ENCODE measurements around the gene ANO10. TPM values are rescaled to one million over a fixed set of nuclear protein-coding genes. Genes with fewer than 3 reads are reported as not detected.

ANO10 gene
- total and polyA plus RNA-seq, 4 donors, result 19.0 to 46.8 (median 32.0) TPM

DNA sequence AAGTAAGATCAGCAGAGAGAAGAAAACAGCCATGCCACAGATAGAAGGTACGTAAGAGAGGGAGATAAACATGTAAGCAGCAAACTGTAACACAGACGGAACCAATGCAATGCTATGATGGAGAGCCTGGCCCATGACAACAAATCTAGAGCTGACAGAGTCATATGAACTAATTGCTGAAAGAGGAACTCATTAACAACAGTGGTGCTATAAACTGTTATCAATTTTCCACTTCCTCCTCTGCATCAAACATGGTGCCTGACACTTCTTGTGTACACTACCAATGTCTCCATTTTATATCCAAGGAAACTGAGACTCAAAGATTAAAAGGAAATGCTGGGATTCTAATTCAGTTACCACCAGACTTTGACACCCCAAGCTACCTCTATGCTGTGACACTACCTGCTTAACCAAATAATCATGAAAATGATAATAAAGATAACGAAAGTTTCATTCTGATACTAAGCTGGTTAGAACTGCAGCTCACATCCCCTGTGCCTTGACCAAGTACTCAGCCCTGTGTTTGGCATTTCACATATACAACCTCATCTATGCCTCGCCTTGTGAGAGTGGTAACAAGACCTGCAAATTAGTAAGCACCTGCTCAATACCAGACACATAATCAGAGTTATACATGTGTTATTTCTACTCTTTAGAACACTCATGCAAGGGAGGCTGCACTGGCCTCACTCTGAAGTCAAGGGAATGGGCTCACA lies 79.3 kb downstream of the ANO10 start:
- DNase-seq (no peak), ATAC-seq (ENCODE audit: low FRiP score) (no peak)
- 91 to 92% methylated on average over 4 of the region's 4 CpGs for WGBS, 2 donors
- Histone ChIP-seq H3K9me3 (ENCODE audit: control insufficient read depth, low read length) (no peaks in the 10 kb centered on the region), H3K36me3 (ENCODE audit: control insufficient read depth in 1 of 2, insufficient read depth in 2 of 2, low read length in 1 of 2) (peaks cover 0 to 4% of the 10 kb centered on the region in 2 donors), H3K27me3 (ENCODE audit: control insufficient read depth in 1 of 2, insufficient read depth in 2 of 2, low read length in 1 of 2) (no peaks in the 10 kb centered on the region), H3K4me3 (ENCODE audit: low read length in 2 of 2) (no peak overlapping the region), H3K4me1 (ENCODE audit: control insufficient read depth in 1 of 2, insufficient read depth in 2 of 2, low read length in 2 of 2) (no peaks in the 10 kb centered on the region), H3K27ac (ENCODE audit: low read depth in 1 of 2, low read length in 2 of 2) (no peak overlapping the region)
- intact Hi-C loops (cut with DNase I), result loop anchor here in 1 of 2 donors (5.0 kb wide), 1 partner anchor 655 kb away; no protein-coding TSS in a partner anchor

DNA sequence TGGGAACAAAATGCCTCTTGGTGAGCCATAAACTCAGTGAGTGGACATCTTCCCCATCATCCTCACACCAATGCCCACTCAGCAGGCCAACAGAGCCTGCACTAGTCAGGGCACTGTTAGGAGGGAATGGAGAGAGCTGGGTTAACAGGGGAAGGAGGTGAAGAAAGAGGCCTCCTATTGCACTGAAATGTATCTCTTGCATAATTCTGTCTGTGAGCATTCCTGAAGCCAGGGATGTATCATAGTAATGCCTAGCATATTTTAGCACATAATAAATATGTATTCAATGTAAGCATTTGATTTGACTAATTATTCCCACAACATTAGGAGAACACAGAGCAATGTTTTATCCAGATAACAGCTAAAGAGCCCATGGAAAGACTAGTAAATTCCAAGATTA lies 81.2 kb downstream of the ANO10 start:
- Histone ChIP-seq H3K27me3 (ENCODE audit: control insufficient read depth in 1 of 2, insufficient read depth in 2 of 2, low read length in 1 of 2) (no peaks in the 10 kb centered on the region), H3K9me3 (ENCODE audit: control insufficient read depth, low read length) (no peaks in the 10 kb centered on the region), H3K4me3 (ENCODE audit: low read length in 2 of 2) (no peak overlapping the region), H3K27ac (ENCODE audit: low read depth in 1 of 2, low read length in 2 of 2) (no peak overlapping the region), H3K4me1 (ENCODE audit: control insufficient read depth in 1 of 2, insufficient read depth in 2 of 2, low read length in 2 of 2) (no peaks in the 10 kb centered on the region), H3K36me3 (ENCODE audit: control insufficient read depth in 1 of 2, insufficient read depth in 2 of 2, low read length in 1 of 2) (peaks cover 0 to 6% of the 10 kb centered on the region in 2 donors)
- no peak for DNase-seq
- ATAC-seq (ENCODE audit: low FRiP score), result no peak
- intact Hi-C loops (cut with DNase I), result loop anchor here in 1 of 2 donors (5.0 kb wide), 1 partner anchor 657 kb away; no protein-coding TSS in a partner anchor

DNA sequence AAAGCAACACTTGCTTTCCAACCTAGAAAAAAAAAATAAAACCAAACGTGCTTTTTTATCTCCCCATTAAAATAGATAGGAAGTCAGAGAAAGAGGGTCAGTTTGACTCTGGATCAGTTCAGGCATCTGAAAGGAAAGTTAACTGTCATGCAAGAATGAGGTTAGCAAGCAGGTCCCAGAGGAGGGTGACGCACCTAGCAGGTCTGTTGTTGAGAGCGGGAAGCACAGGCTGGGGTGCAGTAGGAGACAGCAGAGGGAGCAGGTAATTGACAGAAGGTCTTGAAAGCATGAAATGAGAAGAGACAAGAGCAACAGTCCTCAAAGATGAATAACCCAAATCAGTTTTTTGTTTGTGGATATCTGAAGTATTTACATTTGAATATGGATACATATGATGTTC lies 82.5 kb downstream of the ANO10 start:
- DNase-seq (no peak), ATAC-seq (ENCODE audit: low FRiP score) (no peak)
- intact Hi-C loops (cut with DNase I), result no loop called here
- Histone ChIP-seq H3K9me3 (ENCODE audit: control insufficient read depth, low read length) (no peaks in the 10 kb centered on the region), H3K4me1 (ENCODE audit: control insufficient read depth in 1 of 2, insufficient read depth in 2 of 2, low read length in 2 of 2) (no peaks in the 10 kb centered on the region), H3K36me3 (ENCODE audit: control insufficient read depth in 1 of 2, insufficient read depth in 2 of 2, low read length in 1 of 2) (peaks cover 0 to 6% of the 10 kb centered on the region in 2 donors), H3K27me3 (ENCODE audit: control insufficient read depth in 1 of 2, insufficient read depth in 2 of 2, low read length in 1 of 2) (no peaks in the 10 kb centered on the region), H3K4me3 (ENCODE audit: low read length in 2 of 2) (no peak overlapping the region), H3K27ac (ENCODE audit: low read depth in 1 of 2, low read length in 2 of 2) (no peak overlapping the region)
- 64 to 65% methylated on average over 3 of the region's 3 CpGs for WGBS, 2 donors

DNA sequence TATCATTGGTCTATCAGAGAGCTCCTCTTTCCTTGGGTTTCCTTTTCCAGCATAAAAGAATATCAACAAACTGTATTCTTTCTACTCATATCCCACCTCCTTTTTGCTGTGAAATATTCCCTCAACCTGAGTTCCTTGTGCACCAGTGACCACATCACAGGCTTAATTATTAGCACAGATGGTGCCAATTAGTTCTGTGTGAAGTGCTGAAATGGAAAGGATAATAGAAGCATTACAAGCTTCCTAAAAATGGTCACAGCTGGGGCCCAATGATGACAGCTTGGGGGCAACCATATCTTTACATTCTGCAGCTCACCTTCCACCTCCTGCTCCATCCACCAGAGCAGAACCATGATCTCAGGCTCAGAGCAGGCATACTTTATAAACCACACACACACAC lies 84.6 kb downstream of the ANO10 start:
- DNase-seq (no peak), ATAC-seq (ENCODE audit: low FRiP score) (no peak)
- Histone ChIP-seq H3K4me3 (ENCODE audit: low read length in 2 of 2) (no peak overlapping the region), H3K36me3 (ENCODE audit: control insufficient read depth in 1 of 2, insufficient read depth in 2 of 2, low read length in 1 of 2) (peaks cover 0 to 6% of the 10 kb centered on the region in 2 donors), H3K27ac (ENCODE audit: low read depth in 1 of 2, low read length in 2 of 2) (no peak overlapping the region), H3K9me3 (ENCODE audit: control insufficient read depth, low read length) (no peaks in the 10 kb centered on the region), H3K4me1 (ENCODE audit: control insufficient read depth in 1 of 2, insufficient read depth in 2 of 2, low read length in 2 of 2) (no peaks in the 10 kb centered on the region), H3K27me3 (ENCODE audit: control insufficient read depth in 1 of 2, insufficient read depth in 2 of 2, low read length in 1 of 2) (no peaks in the 10 kb centered on the region)
- intact Hi-C loops (cut with DNase I), result no loop called here

DNA sequence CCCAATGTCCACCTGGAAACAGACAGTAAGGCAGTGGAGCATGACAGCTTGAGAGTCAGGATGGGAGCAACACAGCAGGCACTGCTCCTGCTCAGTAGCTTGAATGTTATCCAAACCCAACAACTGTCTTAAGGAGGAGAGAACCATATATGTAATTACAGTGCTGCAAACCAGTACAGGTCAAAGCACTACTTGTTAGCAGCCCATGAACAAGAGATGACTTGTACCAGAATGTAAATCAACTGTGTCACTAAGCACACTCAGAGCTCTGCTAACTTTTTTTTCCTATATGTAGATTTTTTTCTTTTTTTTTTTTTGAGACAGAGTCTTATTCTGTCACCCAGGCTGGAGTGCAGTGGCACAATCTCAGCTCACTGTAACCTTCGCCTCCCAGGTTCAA lies 87.1 kb downstream of the ANO10 start:
- H3K36me3 ChIP-seq (ENCODE audit: control insufficient read depth in 1 of 2, insufficient read depth in 2 of 2, low read length in 1 of 2), result peaks cover 0 to 5% of the 10 kb centered on the region in 2 donors
- no peaks in the 10 kb centered on the region for H3K27me3 ChIP-seq (ENCODE audit: control insufficient read depth in 1 of 2, insufficient read depth in 2 of 2, low read length in 1 of 2)
- H3K4me3 ChIP-seq (ENCODE audit: low read length in 2 of 2), result no peak overlapping the region
- H3K9me3 ChIP-seq (ENCODE audit: control insufficient read depth, low read length), result no peaks in the 10 kb centered on the region
- H3K4me1 ChIP-seq (ENCODE audit: control insufficient read depth in 1 of 2, insufficient read depth in 2 of 2, low read length in 2 of 2), result no peaks in the 10 kb centered on the region
- intact Hi-C loops (cut with DNase I), result no loop called here
- DNase-seq, result no peak
- WGBS, 2 donors, result 100% methylated on average over 1 of the region's 1 CpG
- H3K27ac ChIP-seq (ENCODE audit: low read depth in 1 of 2, low read length in 2 of 2), result no peak overlapping the region
- no peak for ATAC-seq (ENCODE audit: low FRiP score)

DNA sequence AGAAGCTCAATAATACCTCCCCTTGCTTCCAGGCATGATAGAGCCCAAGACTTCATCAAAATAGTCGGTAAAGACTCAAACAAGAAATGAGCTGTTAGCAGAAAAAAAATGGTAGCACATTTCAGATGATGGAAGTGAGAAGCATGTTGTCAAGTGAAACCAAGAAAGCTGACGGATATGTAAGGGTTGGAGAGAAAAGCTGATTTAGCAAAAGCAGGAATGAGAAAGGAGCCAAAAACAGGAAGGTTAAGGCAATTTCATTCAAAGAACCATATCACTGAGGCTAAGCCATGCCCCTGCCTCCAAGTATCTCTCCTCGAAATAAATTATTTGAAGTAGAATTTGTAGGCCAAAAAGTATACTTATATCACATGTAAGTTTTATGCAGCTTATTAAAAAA lies 88.8 kb downstream of the ANO10 start:
- no peaks in the 10 kb centered on the region for H3K4me1 ChIP-seq (ENCODE audit: control insufficient read depth in 1 of 2, insufficient read depth in 2 of 2, low read length in 2 of 2)
- no peaks in the 10 kb centered on the region for H3K9me3 ChIP-seq (ENCODE audit: control insufficient read depth, low read length)
- intact Hi-C loops (cut with DNase I), result no loop called here
- H3K27ac ChIP-seq (ENCODE audit: low read depth in 1 of 2, low read length in 2 of 2), result no peak overlapping the region
- no peaks in the 10 kb centered on the region for H3K27me3 ChIP-seq (ENCODE audit: control insufficient read depth in 1 of 2, insufficient read depth in 2 of 2, low read length in 1 of 2)
- WGBS, 2 donors, result 93% methylated on average over 3 of the region's 3 CpGs
- H3K4me3 ChIP-seq (ENCODE audit: low read length in 2 of 2), result no peak overlapping the region
- ATAC-seq (ENCODE audit: low FRiP score), result no peak
- peaks cover 0 to 3% of the 10 kb centered on the region in 2 donors for H3K36me3 ChIP-seq (ENCODE audit: control insufficient read depth in 1 of 2, insufficient read depth in 2 of 2, low read length in 1 of 2)
- DNase-seq, result no peak

DNA sequence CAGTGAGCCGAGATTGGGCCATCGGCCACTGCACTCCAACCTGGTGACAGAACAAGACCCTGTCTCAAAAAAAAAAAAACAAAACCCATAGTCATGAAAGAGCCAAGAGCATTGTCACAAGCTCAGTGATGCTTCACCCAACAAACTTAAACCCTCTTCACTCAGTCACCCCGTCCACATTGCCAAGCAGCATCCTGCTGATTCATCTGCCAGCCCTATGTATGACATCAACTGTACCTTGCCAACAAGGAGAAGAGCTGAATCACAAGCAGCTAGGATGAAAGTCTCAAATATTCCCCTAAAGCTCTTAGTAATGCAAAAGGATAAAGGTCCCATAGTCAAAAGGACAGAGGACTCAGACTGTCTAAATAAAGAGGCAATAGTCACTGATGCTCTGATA lies 90.0 kb downstream of the ANO10 start:
- intact Hi-C loops (cut with DNase I), result no loop called here
- Histone ChIP-seq H3K36me3 (ENCODE audit: control insufficient read depth in 1 of 2, insufficient read depth in 2 of 2, low read length in 1 of 2) (no peaks in the 10 kb centered on the region), H3K9me3 (ENCODE audit: control insufficient read depth, low read length) (no peaks in the 10 kb centered on the region), H3K27me3 (ENCODE audit: control insufficient read depth in 1 of 2, insufficient read depth in 2 of 2, low read length in 1 of 2) (no peaks in the 10 kb centered on the region), H3K27ac (ENCODE audit: low read depth in 1 of 2, low read length in 2 of 2) (no peak overlapping the region), H3K4me3 (ENCODE audit: low read length in 2 of 2) (no peak overlapping the region), H3K4me1 (ENCODE audit: control insufficient read depth in 1 of 2, insufficient read depth in 2 of 2, low read length in 2 of 2) (no peaks in the 10 kb centered on the region)
- DNase-seq (no peak), ATAC-seq (ENCODE audit: low FRiP score) (no peak)
- 94 to 97% methylated on average over 3 of the region's 3 CpGs for WGBS, 2 donors

DNA sequence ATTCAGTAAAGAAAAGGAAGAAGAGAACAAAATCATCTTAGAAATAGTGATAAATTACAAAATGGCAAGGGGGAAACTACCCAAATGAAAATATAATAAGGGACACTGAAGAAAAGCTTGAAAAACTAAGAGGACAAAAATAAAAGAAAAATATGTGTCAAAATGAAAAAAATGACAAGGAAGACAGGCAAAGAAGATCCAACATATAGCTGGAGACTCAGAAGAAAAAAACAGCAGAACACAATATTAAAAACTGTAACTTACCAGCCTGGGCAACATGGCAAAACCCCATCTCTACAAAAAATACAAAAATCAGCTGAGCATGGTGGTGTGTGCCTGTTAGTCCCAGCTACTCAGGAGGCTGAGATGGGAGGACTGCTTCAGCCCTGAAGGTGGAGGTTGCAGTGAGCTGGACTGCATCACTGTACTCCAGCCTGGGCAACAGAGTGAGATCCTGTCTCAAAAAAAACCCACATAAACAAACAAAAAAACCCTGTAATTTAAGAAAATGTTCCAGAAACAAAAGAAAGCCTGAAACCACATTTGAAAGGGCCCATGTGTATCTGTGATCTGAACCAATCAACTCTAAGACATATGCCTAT lies 93.2 kb downstream of the ANO10 start:
- ATAC-seq (ENCODE audit: low FRiP score) (no peak), DNase-seq (no peak)
- H3K4me1 ChIP-seq (ENCODE audit: control insufficient read depth in 1 of 2, insufficient read depth in 2 of 2, low read length in 2 of 2), result no peaks in the 10 kb centered on the region

DNA sequence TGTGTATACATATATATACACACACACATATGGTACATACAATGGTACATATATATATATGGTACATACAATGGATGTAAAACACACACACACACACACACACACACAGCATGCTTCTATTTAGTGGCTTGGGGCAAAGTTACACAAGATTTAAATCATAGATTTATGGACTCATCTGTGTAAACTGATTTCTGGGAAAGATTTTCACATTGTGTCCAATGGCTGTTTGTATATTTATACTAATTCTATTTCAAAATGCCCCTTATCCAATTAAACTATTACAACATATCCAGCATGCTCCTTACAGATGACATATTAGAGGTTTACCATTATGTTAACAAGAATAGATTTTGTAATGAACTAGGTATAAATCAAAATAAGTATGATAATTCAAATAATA lies 94.9 kb downstream of the ANO10 start:
- no peak for DNase-seq
- no peak for ATAC-seq (ENCODE audit: low FRiP score)
- no peak overlapping the region for H3K27ac ChIP-seq (ENCODE audit: low read depth in 1 of 2, low read length in 2 of 2)
- H3K9me3 ChIP-seq (ENCODE audit: control insufficient read depth, low read length), result no peaks in the 10 kb centered on the region
- peaks cover 0 to 2% of the 10 kb centered on the region in 2 donors for H3K36me3 ChIP-seq (ENCODE audit: control insufficient read depth in 1 of 2, insufficient read depth in 2 of 2, low read length in 1 of 2)
- H3K4me1 ChIP-seq (ENCODE audit: control insufficient read depth in 1 of 2, insufficient read depth in 2 of 2, low read length in 2 of 2), result no peaks in the 10 kb centered on the region
- H3K4me3 ChIP-seq (ENCODE audit: low read length in 2 of 2), result no peak overlapping the region
- no peaks in the 10 kb centered on the region for H3K27me3 ChIP-seq (ENCODE audit: control insufficient read depth in 1 of 2, insufficient read depth in 2 of 2, low read length in 1 of 2)
- intact Hi-C loops (cut with DNase I), result no loop called here

More for the DNA sequence above, 93.2 kb downstream of the ANO10 start:
- intact Hi-C loops (cut with DNase I), result no loop called here
- peaks cover 0 to 2% of the 10 kb centered on the region in 2 donors for H3K36me3 ChIP-seq (ENCODE audit: control insufficient read depth in 1 of 2, insufficient read depth in 2 of 2, low read length in 1 of 2)
- no peaks in the 10 kb centered on the region for H3K9me3 ChIP-seq (ENCODE audit: control insufficient read depth, low read length)
- H3K27ac ChIP-seq (ENCODE audit: low read depth in 1 of 2, low read length in 2 of 2), result no peak overlapping the region
- no peak overlapping the region for H3K4me3 ChIP-seq (ENCODE audit: low read length in 2 of 2)
- no peaks in the 10 kb centered on the region for H3K27me3 ChIP-seq (ENCODE audit: control insufficient read depth in 1 of 2, insufficient read depth in 2 of 2, low read length in 1 of 2)

Measured in aorta (tissue), 5 donors.